ENCODE data around the gene BZW1.

DNA sequence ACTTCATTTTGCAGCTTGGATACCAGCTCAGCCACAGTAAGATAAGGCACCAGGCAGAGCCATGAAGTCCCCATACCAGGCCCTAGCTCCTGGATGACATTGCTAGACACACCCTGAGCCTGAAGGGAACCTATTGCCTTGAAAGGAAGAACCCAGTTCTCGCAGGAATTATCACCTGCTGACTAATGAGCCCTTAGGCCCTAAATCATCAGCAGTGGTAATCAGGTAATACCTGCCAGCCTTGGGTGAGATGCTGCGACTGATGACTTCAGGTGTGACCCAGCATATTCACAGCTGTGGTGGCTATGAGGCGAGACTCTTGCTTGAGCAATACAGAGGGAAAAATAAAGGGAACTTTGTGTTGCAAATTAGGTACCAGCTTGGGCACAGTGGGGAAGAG, 27.8 kb downstream of the BZW1 start:
- TF ChIP-seq, protein P1, sequence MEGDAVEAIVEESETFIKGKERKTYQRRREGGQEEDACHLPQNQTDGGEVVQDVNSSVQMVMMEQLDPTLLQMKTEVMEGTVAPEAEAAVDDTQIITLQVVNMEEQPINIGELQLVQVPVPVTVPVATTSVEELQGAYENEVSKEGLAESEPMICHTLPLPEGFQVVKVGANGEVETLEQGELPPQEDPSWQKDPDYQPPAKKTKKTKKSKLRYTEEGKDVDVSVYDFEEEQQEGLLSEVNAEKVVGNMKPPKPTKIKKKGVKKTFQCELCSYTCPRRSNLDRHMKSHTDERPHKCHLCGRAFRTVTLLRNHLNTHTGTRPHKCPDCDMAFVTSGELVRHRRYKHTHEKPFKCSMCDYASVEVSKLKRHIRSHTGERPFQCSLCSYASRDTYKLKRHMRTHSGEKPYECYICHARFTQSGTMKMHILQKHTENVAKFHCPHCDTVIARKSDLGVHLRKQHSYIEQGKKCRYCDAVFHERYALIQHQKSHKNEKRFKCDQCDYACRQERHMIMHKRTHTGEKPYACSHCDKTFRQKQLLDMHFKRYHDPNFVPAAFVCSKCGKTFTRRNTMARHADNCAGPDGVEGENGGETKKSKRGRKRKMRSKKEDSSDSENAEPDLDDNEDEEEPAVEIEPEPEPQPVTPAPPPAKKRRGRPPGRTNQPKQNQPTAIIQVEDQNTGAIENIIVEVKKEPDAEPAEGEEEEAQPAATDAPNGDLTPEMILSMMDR (conservative IDR thresholded peaks at IDR 0.05; ENCODE audit: low read length): no peak
- no peak for TF ChIP-seq EZH2phosphoT487 (IDR thresholded peaks at IDR 0.05; ENCODE audit: borderline replicate concordance)
